GM04504 (cell line): ENCODE data around the gene CRHR1.

Experiments used
- DNase-seq: peaks from one replicate; pipeline ENCODE4 v3.0.0-alpha.2; 2012; ENCODE audit warnings: low read depth

CRHR1 gene

GRCh38 chr17:45759761-45760160, 24.4 kb upstream of the CRHR1 start:
- no peak for DNase-seq

- DNase-seq, result no peak
Measured at GRCh38 chr17:45761957-45762565, 22.1 kb upstream of the CRHR1 start.

GRCh38 chr17:45763182-45763581, 20.9 kb upstream of the CRHR1 start:
- DNase-seq, result no peak

GRCh38 chr17:45764479-45764878, 19.6 kb upstream of the CRHR1 start:
- DNase-seq, result no peak

GRCh38 chr17:45768000-45768399, 16.1 kb upstream of the CRHR1 start:
- DNase-seq, result no peak

- DNase-seq, result no peak
Measured at GRCh38 chr17:45770632-45771270, 13.4 kb upstream of the CRHR1 start.

- no peak for DNase-seq
Measured at GRCh38 chr17:45771271-45771959, 12.7 kb upstream of the CRHR1 start.

GRCh38 chr17:45775148-45775547, 9.0 kb upstream of the CRHR1 start:
- no peak for DNase-seq

- no peak for DNase-seq
Measured at GRCh38 chr17:45775576-45776011, 8.5 kb upstream of the CRHR1 start.

- DNase-seq, result no peak
Measured at GRCh38 chr17:45776896-45777295, 7.2 kb upstream of the CRHR1 start.

- no peak for DNase-seq
Measured at GRCh38 chr17:45777388-45777787, 6.7 kb upstream of the CRHR1 start.

GRCh38 chr17:45780921-45781320, 3.2 kb upstream of the CRHR1 start:
- no peak for DNase-seq

- DNase-seq, result no peak
Measured at GRCh38 chr17:45782889-45783592, 1.1 kb upstream of the CRHR1 start.

- no peak for DNase-seq
Measured at GRCh38 chr17:45783593-45784292, 377 bp upstream of the CRHR1 start.

GRCh38 chr17:45784741-45785479, 790 bp downstream of the CRHR1 start:
- no peak for DNase-seq

GRCh38 chr17:45785480-45786193, 1.5 kb downstream of the CRHR1 start:
- no peak for DNase-seq

GRCh38 chr17:45786349-45786748, 2.2 kb downstream of the CRHR1 start:
- DNase-seq, result no peak

- no peak for DNase-seq
Measured at GRCh38 chr17:45787044-45787443, 2.9 kb downstream of the CRHR1 start.

GRCh38 chr17:45787656-45788055, 3.5 kb downstream of the CRHR1 start:
- DNase-seq, result no peak

- no peak for DNase-seq
Measured at GRCh38 chr17:45788057-45788456, 3.9 kb downstream of the CRHR1 start.

- DNase-seq, result no peak
Measured at GRCh38 chr17:45789874-45790273, 5.8 kb downstream of the CRHR1 start.
